ENCODE results near the gene TMEM59L.

Gene TMEM59L

GRCh38 chr19:18666317-18666716, 53.6 kb downstream of the TMEM59L start:
- Histone ChIP-seq H3K4me1 (ENCODE audit: control insufficient read depth in 5 of 5, insufficient read depth in 5 of 5, low read length in 5 of 5) (peaks cover 0 to 25% (median 19%) of the 10 kb centered on the region in 5 donors), H3K27me3 (ENCODE audit: control insufficient read depth in 5 of 5, insufficient read depth in 4 of 5, low read length in 5 of 5) (no peaks in the 10 kb centered on the region), H3K9ac (ENCODE audit: low read length in 5 of 5) (no peak overlapping the region), H3K36me3 (ENCODE audit: control insufficient read depth in 5 of 5, insufficient read depth in 5 of 5, low read length in 5 of 5) (peaks cover 0 to 56% (median 37%) of the 10 kb centered on the region in 5 donors), H3K27ac (ENCODE audit: low read depth, low read length) (no peak overlapping the region), H3K9me3 (ENCODE audit: control insufficient read depth in 5 of 5, low read length in 5 of 5) (no peaks in the 10 kb centered on the region), H3K4me3 (ENCODE audit: low read depth in 1 of 5, low read length in 5 of 5) (no peak overlapping the region)

GRCh38 chr19:18666784-18667183, 54.1 kb downstream of the TMEM59L start:
- Histone ChIP-seq H3K4me3 (ENCODE audit: low read depth in 1 of 5, low read length in 5 of 5) (no peak overlapping the region), H3K27ac (ENCODE audit: low read depth, low read length) (no peak overlapping the region), H3K4me1 (ENCODE audit: control insufficient read depth in 5 of 5, insufficient read depth in 5 of 5, low read length in 5 of 5) (peaks cover 2 to 26% (median 22%) of the 10 kb centered on the region in 5 donors), H3K36me3 (ENCODE audit: control insufficient read depth in 5 of 5, insufficient read depth in 5 of 5, low read length in 5 of 5) (peaks cover 0 to 56% (median 37%) of the 10 kb centered on the region in 5 donors), H3K9ac (ENCODE audit: low read length in 5 of 5) (no peak overlapping the region), H3K27me3 (ENCODE audit: control insufficient read depth in 5 of 5, insufficient read depth in 4 of 5, low read length in 5 of 5) (no peaks in the 10 kb centered on the region), H3K9me3 (ENCODE audit: control insufficient read depth in 5 of 5, low read length in 5 of 5) (no peaks in the 10 kb centered on the region)

- Histone ChIP-seq H3K9ac (ENCODE audit: low read length in 5 of 5) (no peak overlapping the region), H3K4me1 (ENCODE audit: control insufficient read depth in 5 of 5, insufficient read depth in 5 of 5, low read length in 5 of 5) (peaks cover 2 to 29% (median 25%) of the 10 kb centered on the region in 5 donors), H3K27ac (ENCODE audit: low read depth, low read length) (no peak overlapping the region), H3K4me3 (ENCODE audit: low read depth in 1 of 5, low read length in 5 of 5) (no peak overlapping the region), H3K36me3 (ENCODE audit: control insufficient read depth in 5 of 5, insufficient read depth in 5 of 5, low read length in 5 of 5) (peaks cover 0 to 56% (median 37%) of the 10 kb centered on the region in 5 donors), H3K27me3 (ENCODE audit: control insufficient read depth in 5 of 5, insufficient read depth in 4 of 5, low read length in 5 of 5) (no peaks in the 10 kb centered on the region), H3K9me3 (ENCODE audit: control insufficient read depth in 5 of 5, low read length in 5 of 5) (no peaks in the 10 kb centered on the region)
Observed at GRCh38 chr19:18667531-18668251, 55.0 kb downstream of the TMEM59L start.

- Histone ChIP-seq H3K27me3 (ENCODE audit: control insufficient read depth in 5 of 5, insufficient read depth in 4 of 5, low read length in 5 of 5) (no peaks in the 10 kb centered on the region), H3K27ac (ENCODE audit: low read depth, low read length) (no peak overlapping the region), H3K9me3 (ENCODE audit: control insufficient read depth in 5 of 5, low read length in 5 of 5) (no peaks in the 10 kb centered on the region), H3K4me3 (ENCODE audit: low read depth in 1 of 5, low read length in 5 of 5) (no peak overlapping the region), H3K4me1 (ENCODE audit: control insufficient read depth in 5 of 5, insufficient read depth in 5 of 5, low read length in 5 of 5) (peaks cover 2 to 29% (median 23%) of the 10 kb centered on the region in 5 donors), H3K36me3 (ENCODE audit: control insufficient read depth in 5 of 5, insufficient read depth in 5 of 5, low read length in 5 of 5) (peaks cover 0 to 56% (median 37%) of the 10 kb centered on the region in 5 donors), H3K9ac (ENCODE audit: low read length in 5 of 5) (no peak overlapping the region)
Observed at GRCh38 chr19:18668252-18668631, 55.6 kb downstream of the TMEM59L start.

- H3K27ac ChIP-seq (ENCODE audit: low read depth, low read length), result no peak overlapping the region
- H3K36me3 ChIP-seq (ENCODE audit: control insufficient read depth in 5 of 5, insufficient read depth in 5 of 5, low read length in 5 of 5), result peaks cover 0 to 56% (median 37%) of the 10 kb centered on the region in 5 donors
- no peaks in the 10 kb centered on the region for H3K9me3 ChIP-seq (ENCODE audit: control insufficient read depth in 5 of 5, low read length in 5 of 5)
- H3K4me1 ChIP-seq (ENCODE audit: control insufficient read depth in 5 of 5, insufficient read depth in 5 of 5, low read length in 5 of 5), result peaks cover 2 to 23% (median 20%) of the 10 kb centered on the region in 5 donors
- H3K9ac ChIP-seq (ENCODE audit: low read length in 5 of 5), result no peak overlapping the region
- no peaks in the 10 kb centered on the region for H3K27me3 ChIP-seq (ENCODE audit: control insufficient read depth in 5 of 5, insufficient read depth in 4 of 5, low read length in 5 of 5)
- H3K4me3 ChIP-seq (ENCODE audit: low read depth in 1 of 5, low read length in 5 of 5), result no peak overlapping the region
Observed at GRCh38 chr19:18668744-18669523, 56.3 kb downstream of the TMEM59L start.

- no peak overlapping the region for H3K27ac ChIP-seq (ENCODE audit: low read depth, low read length)
- H3K9me3 ChIP-seq (ENCODE audit: control insufficient read depth in 5 of 5, low read length in 5 of 5), result no peaks in the 10 kb centered on the region
- H3K4me3 ChIP-seq (ENCODE audit: low read depth in 1 of 5, low read length in 5 of 5), result no peak overlapping the region
- no peak overlapping the region for H3K9ac ChIP-seq (ENCODE audit: low read length in 5 of 5)
- peaks cover 2 to 24% (median 21%) of the 10 kb centered on the region in 5 donors for H3K4me1 ChIP-seq (ENCODE audit: control insufficient read depth in 5 of 5, insufficient read depth in 5 of 5, low read length in 5 of 5)
- H3K36me3 ChIP-seq (ENCODE audit: control insufficient read depth in 5 of 5, insufficient read depth in 5 of 5, low read length in 5 of 5), result peaks cover 0 to 53% (median 37%) of the 10 kb centered on the region in 5 donors
- H3K27me3 ChIP-seq (ENCODE audit: control insufficient read depth in 5 of 5, insufficient read depth in 4 of 5, low read length in 5 of 5), result no peaks in the 10 kb centered on the region
Observed at GRCh38 chr19:18669524-18669817, 56.8 kb downstream of the TMEM59L start.

- peaks cover 5 to 28% (median 24%) of the 10 kb centered on the region in 5 donors for H3K4me1 ChIP-seq (ENCODE audit: control insufficient read depth in 5 of 5, insufficient read depth in 5 of 5, low read length in 5 of 5)
- H3K4me3 ChIP-seq (ENCODE audit: low read depth in 1 of 5, low read length in 5 of 5), result no peak overlapping the region
- no peaks in the 10 kb centered on the region for H3K9me3 ChIP-seq (ENCODE audit: control insufficient read depth in 5 of 5, low read length in 5 of 5)
- no peak overlapping the region for H3K9ac ChIP-seq (ENCODE audit: low read length in 5 of 5)
- H3K27me3 ChIP-seq (ENCODE audit: control insufficient read depth in 5 of 5, insufficient read depth in 4 of 5, low read length in 5 of 5), result no peaks in the 10 kb centered on the region
- peaks cover 0 to 51% (median 37%) of the 10 kb centered on the region in 5 donors for H3K36me3 ChIP-seq (ENCODE audit: control insufficient read depth in 5 of 5, insufficient read depth in 5 of 5, low read length in 5 of 5)
- H3K27ac ChIP-seq (ENCODE audit: low read depth, low read length), result no peak overlapping the region
Observed at GRCh38 chr19:18669883-18670282, 57.2 kb downstream of the TMEM59L start.

GRCh38 chr19:18670312-18670711, 57.6 kb downstream of the TMEM59L start:
- Histone ChIP-seq H3K4me1 (ENCODE audit: control insufficient read depth in 5 of 5, insufficient read depth in 5 of 5, low read length in 5 of 5) (peaks cover 5 to 29% (median 24%) of the 10 kb centered on the region in 5 donors), H3K27me3 (ENCODE audit: control insufficient read depth in 5 of 5, insufficient read depth in 4 of 5, low read length in 5 of 5) (no peaks in the 10 kb centered on the region), H3K36me3 (ENCODE audit: control insufficient read depth in 5 of 5, insufficient read depth in 5 of 5, low read length in 5 of 5) (peaks cover 0 to 49% (median 37%) of the 10 kb centered on the region in 5 donors), H3K9me3 (ENCODE audit: control insufficient read depth in 5 of 5, low read length in 5 of 5) (no peaks in the 10 kb centered on the region), H3K4me3 (ENCODE audit: low read depth in 1 of 5, low read length in 5 of 5) (no peak overlapping the region), H3K27ac (ENCODE audit: low read depth, low read length) (no peak overlapping the region), H3K9ac (ENCODE audit: low read length in 5 of 5) (no peak overlapping the region)
